OCI-LY3 (cell line): ENCODE results near the gene JADE3.

Source experiments
- EZH2phosphoT487 ChIP-seq: fragments of 200-600 bp; shearing (Covaris generic); IDR thresholded peaks from 2 replicates; pipeline ENCODE4 v1.6.1; 2018; ENCODE audit warnings: antibody characterized with exemption, mixed run types, low read depth
- TF ChIP-seq, protein P1 (sequence below): fragments of 200-600, 300-600 bp; sonication (generic); IDR thresholded peaks from 2 replicates; pipeline ENCODE4 v1.5.1; 2014; ENCODE audit warnings: antibody characterized with exemption, low read length, low read depth

DNA sequence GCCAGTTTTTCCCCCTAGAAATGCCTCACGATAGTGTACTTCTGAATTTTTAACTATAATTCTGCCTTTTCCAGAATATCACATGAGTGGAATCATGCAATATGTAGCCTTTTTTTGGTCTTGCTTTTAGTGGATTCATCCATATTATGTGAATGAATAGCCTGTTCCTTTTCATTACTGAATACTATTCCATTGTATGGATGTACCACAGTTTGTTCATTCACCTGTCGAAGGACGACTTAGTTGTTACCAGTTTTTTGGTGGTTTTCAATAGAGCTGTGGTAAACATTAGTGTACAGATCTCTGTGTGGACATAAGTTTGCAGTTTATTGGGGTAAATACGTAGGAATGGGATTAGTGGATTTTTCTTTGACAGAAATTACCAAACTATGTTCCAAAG, 8.0 kb downstream of the JADE3 start:
- TF ChIP-seq, protein P1, sequence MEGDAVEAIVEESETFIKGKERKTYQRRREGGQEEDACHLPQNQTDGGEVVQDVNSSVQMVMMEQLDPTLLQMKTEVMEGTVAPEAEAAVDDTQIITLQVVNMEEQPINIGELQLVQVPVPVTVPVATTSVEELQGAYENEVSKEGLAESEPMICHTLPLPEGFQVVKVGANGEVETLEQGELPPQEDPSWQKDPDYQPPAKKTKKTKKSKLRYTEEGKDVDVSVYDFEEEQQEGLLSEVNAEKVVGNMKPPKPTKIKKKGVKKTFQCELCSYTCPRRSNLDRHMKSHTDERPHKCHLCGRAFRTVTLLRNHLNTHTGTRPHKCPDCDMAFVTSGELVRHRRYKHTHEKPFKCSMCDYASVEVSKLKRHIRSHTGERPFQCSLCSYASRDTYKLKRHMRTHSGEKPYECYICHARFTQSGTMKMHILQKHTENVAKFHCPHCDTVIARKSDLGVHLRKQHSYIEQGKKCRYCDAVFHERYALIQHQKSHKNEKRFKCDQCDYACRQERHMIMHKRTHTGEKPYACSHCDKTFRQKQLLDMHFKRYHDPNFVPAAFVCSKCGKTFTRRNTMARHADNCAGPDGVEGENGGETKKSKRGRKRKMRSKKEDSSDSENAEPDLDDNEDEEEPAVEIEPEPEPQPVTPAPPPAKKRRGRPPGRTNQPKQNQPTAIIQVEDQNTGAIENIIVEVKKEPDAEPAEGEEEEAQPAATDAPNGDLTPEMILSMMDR = no peak
- no peak for TF ChIP-seq EZH2phosphoT487
